CD4-positive, alpha-beta T cell treated with Interferon alpha-2 for 1 hour (primary cell): ENCODE data around the gene CD46.

Experiments
- DNase-seq, 2 donors: peaks; one replicate each; pipeline ENCODE4 v3.0.0-alpha.2; 2020 to 2022

CD46 gene

GRCh38 chr1:207817166-207817565 lies 65.3 kb downstream of the CD46 start:
- no peak for DNase-seq

GRCh38 chr1:207817778-207818751 lies 66.2 kb downstream of the CD46 start:
- no peak for DNase-seq

DNA sequence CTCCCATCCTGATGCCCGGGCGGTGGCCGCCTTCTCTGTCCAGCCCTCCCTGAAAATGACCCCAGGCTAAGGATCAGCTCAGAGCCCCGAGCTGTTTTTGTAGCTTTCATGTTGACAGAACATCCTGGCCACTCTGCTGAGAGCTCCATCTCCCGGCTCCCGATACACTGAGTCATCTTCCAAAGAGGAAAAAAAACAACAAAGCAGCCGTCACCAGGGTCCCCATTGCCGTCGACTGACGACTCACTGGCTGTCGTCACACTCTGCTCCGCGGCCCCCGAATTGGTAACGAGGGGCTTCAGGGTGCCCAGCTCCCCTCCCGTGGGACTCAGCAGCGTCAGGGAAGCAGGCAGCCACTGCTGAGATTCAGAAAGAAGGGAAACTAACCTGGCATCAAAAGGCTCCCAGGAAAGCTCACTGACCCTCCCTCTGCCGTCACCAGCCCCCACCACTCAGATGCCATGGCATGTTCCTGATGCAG lies 67.2 kb downstream of the CD46 start:
- DNase-seq = no peak

DNA sequence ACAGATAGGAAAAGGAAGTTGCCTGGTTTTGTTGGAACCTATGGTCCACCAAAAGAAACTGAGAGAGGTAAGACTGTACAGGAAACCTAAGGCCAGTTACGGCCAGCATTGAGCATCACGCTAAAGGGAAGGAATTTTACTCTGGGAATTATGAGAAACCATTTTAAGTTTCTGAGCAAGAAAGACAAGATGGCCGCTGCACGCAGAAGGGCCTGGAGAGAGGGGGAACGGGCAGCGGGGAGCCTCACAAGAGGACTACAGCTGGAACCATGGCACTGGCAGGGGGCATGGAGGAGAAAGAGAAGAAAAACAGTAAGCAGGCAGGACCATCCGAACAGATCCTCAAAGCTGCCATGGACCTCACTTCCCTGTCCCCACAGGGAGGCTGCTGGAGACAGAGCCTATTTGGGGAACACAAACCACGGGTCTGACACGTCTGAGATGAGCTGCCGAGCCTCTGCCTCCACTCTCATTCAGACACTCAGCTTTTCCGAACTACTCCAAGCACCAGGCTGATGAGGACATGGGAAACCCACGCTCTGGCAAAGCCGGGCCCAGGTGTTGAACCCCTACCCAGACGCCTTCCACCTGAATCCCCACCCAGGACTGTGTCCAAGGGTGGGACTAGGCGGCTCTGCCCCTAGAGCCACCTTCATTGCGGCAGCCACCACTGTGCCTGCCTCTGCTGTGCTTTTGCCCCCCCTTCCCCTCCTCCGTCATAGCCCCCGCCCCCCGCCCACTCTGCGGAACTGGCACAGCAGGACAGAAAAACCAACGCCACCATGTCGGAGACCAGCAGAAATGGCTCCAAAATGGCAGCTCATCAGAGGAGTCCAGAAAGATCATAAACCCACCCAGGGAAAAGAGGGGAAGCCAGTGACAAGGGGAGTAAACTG lies 69.0 kb downstream of the CD46 start:
- DNase-seq = no peak

- no peak for DNase-seq
Measured at GRCh38 chr1:207821464-207822045, 69.7 kb downstream of the CD46 start.

DNA sequence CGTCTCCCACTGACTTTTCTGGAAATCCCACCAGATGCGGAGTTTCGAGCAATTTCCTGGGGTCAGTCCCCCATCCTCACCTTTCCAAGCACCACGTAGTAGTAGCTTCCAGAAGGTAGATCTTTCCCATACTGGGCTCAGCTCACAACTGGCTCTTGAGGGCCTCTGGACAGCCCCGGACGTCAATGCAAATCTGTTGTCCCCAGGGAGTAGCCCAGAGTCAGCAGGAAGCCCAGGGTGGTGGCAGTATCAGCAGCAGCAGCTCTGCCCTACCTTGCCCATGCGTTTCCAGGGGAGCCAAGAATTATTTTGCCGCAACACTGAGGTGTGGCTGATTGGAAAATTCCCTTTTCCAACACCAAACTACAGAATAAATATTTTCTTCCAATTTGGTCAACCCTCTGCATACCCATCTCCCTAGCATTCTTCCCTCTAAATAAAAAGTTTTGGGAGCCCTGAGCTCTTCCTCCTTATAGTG lies 70.3 kb downstream of the CD46 start:
- DNase-seq = peak in 1 of 2 donors; percentile 69

DNA sequence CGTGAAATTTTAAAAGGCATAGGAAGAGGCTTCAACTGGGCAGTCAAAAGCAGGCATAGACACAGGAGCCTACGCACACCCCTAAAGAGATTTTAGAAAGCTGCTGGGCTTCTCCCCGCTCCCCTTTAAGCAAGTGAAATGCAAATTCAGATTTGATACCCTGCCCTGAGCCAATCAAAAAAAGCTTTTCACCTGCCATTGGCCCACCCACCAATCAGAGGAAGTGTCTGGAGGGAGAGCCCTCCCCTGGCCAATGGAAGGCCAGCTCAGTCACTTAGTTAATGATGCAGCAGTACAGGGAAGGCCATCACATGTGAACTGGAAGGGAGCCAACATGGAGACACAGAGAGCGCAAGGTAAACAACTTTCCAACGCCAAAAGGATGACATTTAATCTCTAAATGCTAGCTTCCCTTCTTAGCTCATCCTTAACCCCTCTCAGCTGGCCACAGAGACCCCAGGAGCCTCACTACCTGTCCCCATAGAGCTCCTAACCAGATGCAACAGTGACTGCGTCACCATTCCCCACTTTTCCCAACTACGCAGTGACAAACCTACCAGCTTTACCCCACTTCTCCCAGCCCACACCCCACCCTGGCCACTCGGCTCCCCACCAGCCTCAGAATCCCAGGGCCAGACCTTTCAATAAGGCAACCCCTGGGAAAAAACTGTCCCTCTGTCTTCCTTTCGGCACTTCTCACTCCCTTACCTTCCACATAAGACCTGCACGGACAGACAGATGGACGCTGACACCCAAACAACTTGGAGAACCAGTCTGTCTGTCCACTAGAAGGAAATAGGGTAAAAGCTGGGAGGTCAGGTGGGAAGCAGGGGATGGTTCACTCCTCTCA lies 71.0 kb downstream of the CD46 start:
- peak; percentile 89 for DNase-seq

GRCh38 chr1:207823531-207823879 lies 71.7 kb downstream of the CD46 start:
- DNase-seq = no peak

DNA sequence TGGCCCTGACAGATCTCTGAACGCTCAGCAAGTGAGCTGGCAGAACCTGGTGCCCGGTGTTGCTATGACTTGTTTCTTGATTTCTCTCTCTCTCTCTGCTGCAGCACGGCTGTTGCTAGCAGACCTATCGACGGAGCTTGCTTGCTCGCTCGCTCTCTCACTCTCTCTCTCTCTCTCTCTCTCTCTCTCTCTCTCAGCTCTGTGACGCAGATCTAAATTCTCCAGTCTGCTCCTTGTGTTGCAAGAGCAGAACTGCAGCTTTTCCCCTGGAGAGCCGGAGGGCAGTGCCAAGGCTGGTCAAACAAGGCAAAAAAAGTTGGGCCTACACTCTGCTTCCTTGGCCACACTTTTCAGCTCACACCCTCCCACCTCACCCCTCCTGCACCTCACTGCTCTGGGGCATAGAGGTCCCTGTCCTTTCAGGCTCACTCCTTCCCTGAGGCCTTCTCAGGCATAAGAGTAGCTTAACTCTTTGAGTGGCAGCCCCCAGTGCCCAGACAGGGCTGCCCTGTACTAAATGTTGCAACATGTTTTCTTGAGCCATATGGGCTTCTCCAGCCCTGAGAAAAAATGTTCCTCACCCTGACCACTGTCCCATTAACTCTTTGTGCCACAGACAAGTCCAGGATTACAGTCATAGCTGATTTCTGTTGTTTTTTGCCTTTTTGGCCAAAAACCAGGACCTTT lies 72.2 kb downstream of the CD46 start:
- peak; percentile 88 to 90 for DNase-seq

GRCh38 chr1:207824691-207825408 lies 73.0 kb downstream of the CD46 start:
- no peak for DNase-seq

GRCh38 chr1:207825409-207825695 lies 73.5 kb downstream of the CD46 start:
- no peak for DNase-seq

DNA sequence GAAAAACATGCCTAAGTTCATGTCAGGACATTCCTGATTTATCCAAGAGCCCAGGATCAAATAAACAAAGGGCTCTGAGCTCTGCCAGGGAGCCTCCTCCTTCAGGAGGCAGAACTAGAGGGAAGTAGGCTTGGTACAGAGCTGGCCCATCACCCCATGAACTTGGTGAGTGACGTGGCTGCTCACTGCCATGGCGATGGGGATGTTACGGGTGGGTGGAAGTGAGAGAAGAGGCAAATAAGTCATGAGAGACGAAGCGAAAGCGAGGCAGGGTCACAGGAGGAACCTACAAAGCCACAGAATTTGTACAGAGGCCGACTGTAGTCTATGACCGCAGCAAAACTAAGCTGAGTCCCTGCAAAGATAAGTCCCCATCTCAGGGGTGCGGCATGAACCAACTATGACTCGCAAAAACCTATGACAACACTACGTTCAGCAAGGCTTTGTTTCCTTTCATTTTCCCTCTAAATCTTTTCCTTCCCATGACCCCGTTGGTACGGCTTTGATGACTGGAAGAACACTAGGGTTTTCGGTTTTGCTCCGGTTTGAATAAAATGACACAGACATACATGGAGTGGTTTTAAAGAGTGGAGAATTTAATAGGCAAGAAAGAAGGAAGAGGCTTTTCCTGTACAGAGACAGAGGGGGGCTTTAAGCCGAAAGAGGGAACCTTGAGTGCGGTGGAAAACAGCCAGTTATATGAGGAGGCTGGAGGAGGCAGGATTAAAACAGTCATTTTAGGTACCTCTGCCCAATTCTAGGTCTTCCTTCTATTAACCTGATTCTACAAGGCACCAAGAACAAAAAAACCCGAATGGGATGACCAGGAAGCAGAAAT lies 74.1 kb downstream of the CD46 start:
- peak; percentile 90 to 93 for DNase-seq

DNA sequence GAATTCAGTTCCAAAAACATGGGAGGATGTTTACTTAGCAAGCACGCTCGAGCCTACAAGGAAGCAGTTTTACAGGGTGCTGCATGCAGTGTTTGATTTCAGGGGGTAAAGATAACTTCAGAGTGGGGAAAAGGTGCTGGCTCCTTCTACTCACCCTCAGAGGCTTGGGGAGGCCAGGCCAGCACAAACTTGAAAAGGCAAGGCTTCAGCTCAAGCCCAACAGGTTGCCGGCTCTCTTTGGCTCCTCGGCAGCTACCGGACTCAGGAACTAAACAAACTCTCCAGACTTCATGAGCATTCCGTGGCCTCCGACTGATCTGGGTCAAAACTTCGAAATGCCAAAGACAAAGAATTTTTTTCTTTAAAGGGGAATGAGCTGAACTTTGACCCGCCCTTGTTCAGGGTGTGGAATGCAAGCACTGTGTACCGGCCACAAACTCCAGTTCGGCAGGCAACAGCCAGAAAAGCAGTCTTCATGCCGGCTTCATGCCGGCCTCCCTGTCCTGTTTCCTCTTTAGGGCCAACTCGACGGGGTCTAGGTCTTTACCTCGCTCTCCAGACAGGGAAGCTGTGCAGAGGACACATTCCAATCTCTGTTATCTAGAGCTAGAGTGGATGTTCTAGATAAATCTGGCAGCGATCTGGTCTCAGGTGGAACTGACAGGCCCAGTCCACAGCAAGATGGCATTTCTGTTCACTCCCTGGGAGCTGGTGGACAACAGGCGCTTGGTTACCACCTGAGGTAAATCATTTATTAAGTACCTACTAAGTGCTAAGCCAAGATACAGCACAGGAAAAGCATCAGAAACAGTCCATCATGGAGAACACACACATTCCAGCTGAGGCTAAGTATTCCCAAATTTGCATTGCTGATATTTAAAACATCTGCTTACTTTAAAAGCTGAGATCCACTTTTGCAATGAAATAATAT lies 75.0 kb downstream of the CD46 start:
- no peak for DNase-seq

GRCh38 chr1:207827488-207827830 lies 75.6 kb downstream of the CD46 start:
- no peak for DNase-seq

GRCh38 chr1:207828046-207828445 lies 76.2 kb downstream of the CD46 start:
- no peak for DNase-seq

DNA sequence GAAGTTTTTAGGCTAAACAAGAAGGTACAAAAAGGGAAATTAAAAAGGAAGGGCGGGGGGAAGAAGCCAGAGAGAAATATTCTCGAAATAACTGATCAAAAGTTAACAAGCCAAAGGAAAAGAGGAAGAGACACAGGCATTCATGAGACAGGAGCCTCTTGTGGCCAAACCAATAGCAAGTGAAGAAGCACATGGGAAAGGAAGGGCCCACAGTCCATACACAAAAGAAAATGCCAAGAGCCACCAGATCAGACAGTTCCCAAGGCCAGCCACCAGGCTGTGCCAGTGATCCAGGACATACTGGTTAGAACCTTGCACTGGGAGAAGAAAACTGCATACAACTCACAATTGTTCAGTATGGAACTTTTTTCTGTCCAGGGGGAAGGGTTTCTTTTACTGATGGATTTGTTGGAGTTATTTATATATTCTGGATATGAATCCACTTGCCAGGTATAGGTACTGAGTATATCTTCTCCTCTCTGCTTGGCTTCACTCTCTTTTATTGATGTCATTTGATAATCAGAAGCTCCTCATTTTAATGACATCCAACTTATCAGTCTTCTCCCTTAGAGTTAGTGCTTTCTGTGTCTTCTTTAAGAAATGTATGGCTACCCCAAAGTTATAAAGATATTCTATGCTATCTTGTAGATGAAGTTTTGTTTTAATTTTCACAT lies 76.8 kb downstream of the CD46 start:
- peak; percentile 78 for DNase-seq

DNA sequence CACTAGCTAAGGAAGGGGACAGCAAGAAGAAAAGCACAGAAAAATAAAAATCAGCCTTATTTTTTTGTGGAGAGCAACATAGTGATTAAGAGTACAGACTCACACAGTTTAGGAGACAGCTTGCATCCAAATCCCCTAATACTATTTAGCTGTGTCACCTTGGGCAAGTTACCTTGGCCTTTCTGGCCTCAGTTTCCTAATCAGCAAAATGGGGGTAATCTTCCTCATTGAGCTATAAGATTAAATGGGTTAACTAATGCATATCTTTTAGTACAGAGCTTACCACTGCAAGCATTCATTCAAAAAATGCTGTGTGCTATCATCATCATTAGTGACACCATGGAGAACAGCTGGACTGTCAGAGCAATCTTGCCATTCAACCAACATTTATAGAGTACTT lies 77.7 kb downstream of the CD46 start:
- no peak for DNase-seq

- no peak for DNase-seq
Measured at GRCh38 chr1:207830788-207831187, 78.9 kb downstream of the CD46 start.
